HG03378 (cell line): ENCODE measurements around the gene DENND4A.
"Not testable (repeated sequence)": the region's sequence is repeated elsewhere in the genome, so short reads cannot be mapped to it uniquely, and the experiment has no call there.

Experiments used
- ATAC-seq: cut with Tn5 transposase; IDR thresholded peaks from one replicate; pipeline ENCODE4 v1.9.1; 2021; ENCODE audit warnings: mild to moderate bottlenecking, moderate library complexity; ENCODE audit not compliant: unreplicated experiment

Gene DENND4A

DNA sequence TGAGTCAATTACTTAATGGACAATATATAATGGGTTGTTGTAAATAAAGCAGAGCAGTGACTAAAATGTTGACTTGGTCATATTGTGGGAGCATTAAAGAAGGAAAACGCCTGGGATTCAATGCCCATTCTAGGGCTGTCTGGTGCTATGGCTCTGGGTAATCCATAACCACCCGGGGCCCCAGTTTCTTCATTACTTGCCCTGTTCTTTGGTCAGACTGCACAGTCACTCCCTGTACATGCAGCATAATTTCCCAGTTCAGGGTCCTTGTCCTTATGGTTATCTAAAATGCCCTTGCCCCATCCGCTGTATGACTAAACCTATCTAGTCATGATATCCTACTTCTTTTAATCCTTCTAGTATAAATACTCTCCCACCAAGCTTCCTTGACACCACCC, 27.5 kb upstream of the DENND4A start:
- no peak for ATAC-seq

GRCh38 chr15:65818927-65819562, 27.0 kb upstream of the DENND4A start:
- peak; percentile 71 for ATAC-seq

DNA sequence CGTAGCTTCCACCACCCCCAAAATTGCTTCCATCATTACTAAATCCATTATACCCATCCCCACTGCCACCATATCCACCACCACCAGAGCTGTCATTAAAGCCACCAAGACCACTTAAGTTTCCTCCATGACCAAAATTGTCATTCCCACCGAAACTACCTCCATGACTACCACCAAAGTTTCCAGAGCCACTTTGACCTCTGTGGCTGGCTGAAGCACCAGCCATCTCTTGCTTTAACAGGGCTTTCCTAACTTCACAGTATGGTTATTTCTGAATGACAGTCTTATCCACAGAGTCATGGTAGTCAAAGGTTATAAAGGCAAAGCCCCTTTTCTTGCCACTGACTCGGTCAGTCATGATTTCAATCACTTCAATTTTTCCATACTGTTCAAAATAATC, 24.3 kb upstream of the DENND4A start:
- no peak for ATAC-seq

- not testable (repeated sequence) for ATAC-seq
Measured at GRCh38 chr15:65816008-65816407, 23.9 kb upstream of the DENND4A start.

DNA sequence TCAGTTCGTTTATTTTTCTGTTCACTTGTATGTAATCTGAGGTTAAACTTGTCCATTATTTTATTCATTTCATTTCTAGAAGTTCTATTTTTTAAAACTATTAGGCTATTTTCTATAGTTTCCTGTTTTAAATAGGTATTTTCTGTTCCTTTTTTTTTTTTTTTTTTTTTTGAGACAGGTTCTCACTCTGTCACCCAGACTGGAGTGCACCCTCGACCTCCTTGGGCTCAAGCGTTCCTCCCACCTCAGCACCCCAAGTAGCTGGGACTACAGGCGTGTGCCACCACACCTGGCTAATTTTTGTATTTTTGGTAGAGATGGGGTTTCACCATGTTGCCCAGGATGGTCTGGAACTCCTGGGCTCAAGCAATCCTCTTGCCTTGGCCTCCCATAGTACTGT, 22.2 kb upstream of the DENND4A start:
- not testable (repeated sequence) for ATAC-seq

- no peak for ATAC-seq
Measured at GRCh38 chr15:65812916-65813315, 20.8 kb upstream of the DENND4A start.

GRCh38 chr15:65812467-65812866, 20.4 kb upstream of the DENND4A start:
- ATAC-seq, result no peak

- ATAC-seq, result no peak
Measured at GRCh38 chr15:65811835-65812234, 19.7 kb upstream of the DENND4A start.

DNA sequence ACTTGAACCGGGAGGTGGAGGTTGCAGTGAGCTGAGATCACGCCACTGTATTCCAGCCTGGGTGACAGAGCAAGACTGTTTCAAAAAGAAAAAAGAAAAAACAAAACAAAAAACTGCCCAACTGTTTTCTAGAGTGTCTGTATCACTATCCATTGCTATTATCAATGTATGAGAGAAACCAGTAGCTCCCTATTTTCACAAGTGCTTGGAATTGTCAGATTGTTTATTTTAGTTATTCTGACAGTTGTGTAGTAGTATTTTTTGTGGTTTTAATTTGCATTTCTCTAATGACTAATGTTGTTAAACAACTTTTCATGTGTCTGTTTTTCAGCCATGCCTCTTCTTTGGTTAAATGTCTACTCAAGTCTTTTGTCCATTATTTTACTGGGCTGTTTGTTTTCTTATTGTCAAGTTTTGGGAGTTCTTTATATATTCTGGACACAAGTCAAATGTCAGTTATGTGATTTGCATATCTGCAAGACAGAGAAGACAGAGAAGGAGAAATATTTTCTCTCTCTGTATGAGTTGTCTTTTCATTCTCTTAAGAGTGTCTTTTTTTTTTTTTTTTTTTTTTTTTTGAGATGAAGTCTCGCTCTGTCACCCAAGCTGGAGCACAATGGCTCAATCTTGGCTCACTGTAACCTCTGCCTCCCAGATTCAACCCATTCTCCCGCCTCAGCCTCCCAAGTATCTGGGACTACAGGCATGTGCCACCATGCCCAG, 19.1 kb upstream of the DENND4A start:
- not testable (repeated sequence) for ATAC-seq

GRCh38 chr15:65806397-65806796, 14.3 kb upstream of the DENND4A start:
- ATAC-seq, result no peak

- no peak for ATAC-seq
Measured at GRCh38 chr15:65805019-65805745, 13.1 kb upstream of the DENND4A start.

GRCh38 chr15:65804252-65804931, 12.3 kb upstream of the DENND4A start:
- ATAC-seq, result no peak

- ATAC-seq, result no peak
Measured at GRCh38 chr15:65801229-65801805, 9.2 kb upstream of the DENND4A start.

- ATAC-seq, result no peak
Measured at GRCh38 chr15:65796610-65797078, 4.6 kb upstream of the DENND4A start.

- ATAC-seq, result no peak
Measured at GRCh38 chr15:65795663-65796216, 3.6 kb upstream of the DENND4A start.

- no peak for ATAC-seq
Measured at GRCh38 chr15:65793818-65794104, 1.7 kb upstream of the DENND4A start.

- no peak for ATAC-seq
Measured at GRCh38 chr15:65792988-65793817, 1.1 kb upstream of the DENND4A start.

GRCh38 chr15:65791335-65792137, 557 bp downstream of the DENND4A start:
- ATAC-seq, result no peak

DNA sequence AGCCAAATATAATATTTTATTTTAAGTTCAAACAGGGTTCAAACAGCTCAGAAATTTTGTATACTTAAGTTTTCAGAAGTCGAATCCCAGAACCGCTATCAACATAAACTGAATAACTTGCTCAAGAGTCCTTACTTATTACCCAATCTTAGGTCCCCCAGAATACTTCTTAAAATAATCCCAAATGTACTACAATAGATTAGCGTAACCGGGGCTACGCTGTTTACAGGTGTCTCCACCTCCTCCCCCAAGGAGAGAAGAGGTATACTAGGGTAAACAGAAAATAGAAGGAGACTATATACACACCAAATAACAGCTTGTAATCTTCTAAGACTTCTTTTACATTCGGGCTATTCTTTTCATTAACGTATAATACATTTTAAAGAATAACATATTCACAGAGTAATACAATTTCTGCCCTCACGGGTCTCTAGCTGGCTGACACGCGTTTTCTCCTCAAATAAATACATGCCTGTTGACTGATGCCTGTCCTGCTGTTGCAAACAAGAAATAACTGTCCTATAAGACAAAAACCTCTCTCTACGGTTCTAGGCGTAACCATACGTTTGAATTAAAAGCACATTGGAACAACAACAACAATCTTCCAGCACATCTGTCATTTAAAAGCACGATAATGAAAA, 1.3 kb downstream of the DENND4A start:
- ATAC-seq, result no peak
